ENCODE data around the gene PCDH10. TPM values are rescaled to one million over a fixed set of nuclear protein-coding genes. Genes with fewer than 3 reads are reported as not detected.
A peak's percentile ranks its signal among the peaks of the same experiment; 100 is the strongest.

PCDH10 gene, protein sequence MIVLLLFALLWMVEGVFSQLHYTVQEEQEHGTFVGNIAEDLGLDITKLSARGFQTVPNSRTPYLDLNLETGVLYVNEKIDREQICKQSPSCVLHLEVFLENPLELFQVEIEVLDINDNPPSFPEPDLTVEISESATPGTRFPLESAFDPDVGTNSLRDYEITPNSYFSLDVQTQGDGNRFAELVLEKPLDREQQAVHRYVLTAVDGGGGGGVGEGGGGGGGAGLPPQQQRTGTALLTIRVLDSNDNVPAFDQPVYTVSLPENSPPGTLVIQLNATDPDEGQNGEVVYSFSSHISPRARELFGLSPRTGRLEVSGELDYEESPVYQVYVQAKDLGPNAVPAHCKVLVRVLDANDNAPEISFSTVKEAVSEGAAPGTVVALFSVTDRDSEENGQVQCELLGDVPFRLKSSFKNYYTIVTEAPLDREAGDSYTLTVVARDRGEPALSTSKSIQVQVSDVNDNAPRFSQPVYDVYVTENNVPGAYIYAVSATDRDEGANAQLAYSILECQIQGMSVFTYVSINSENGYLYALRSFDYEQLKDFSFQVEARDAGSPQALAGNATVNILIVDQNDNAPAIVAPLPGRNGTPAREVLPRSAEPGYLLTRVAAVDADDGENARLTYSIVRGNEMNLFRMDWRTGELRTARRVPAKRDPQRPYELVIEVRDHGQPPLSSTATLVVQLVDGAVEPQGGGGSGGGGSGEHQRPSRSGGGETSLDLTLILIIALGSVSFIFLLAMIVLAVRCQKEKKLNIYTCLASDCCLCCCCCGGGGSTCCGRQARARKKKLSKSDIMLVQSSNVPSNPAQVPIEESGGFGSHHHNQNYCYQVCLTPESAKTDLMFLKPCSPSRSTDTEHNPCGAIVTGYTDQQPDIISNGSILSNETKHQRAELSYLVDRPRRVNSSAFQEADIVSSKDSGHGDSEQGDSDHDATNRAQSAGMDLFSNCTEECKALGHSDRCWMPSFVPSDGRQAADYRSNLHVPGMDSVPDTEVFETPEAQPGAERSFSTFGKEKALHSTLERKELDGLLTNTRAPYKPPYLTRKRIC
- total RNA-seq, result not detected in 2 replicates

DNA sequence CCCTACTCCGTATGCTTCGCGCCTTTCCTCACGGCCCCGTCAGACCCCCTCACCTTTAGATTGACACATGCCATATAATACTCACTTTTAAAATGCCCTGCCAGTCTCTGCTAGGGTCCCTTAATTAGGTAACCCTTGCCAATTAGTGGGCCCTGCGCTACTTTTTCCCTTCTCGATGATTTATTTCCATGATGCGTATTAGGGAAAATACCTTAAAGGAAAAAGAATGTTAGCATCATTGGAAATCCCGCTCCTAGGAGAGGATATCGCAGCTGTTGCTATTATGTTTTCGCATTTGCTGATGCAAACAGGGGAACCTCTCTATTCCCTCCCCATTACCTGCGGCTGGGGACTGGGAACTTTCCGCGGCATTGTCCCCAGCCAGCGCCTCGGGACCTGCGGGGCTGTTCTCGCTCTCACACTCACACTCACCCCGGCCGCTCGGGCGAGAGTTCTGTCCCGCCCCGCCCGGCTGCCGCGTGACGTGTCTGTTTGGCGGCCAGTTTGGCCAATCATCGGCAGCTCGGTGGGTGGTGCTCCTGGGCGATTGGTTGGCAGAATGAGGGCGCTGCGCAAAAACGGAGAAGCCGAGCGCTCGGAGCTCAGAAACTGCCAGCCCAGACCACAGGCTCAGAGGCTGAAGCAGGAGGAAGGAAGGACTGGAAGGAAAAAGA lies at the start of gene PCDH10:
PCDH10 (plus strand) TSS at position 605 of the 674 bp plus-strand sequence. CDS start 847 bp downstream, outside the sequence.
- Mint-ChIP-seq H3K4me3 (peak within 1 kb of the TSS; percentile 35), H3K27ac (no peak within 1 kb of the TSS), H3K4me1 (peaks cover 15% of the 10 kb centered on the region), H3K9me3 (no peaks in the 10 kb centered on the region), H3K36me3 (ENCODE audit: low read depth) (no peaks in the 10 kb centered on the region), H3K27me3 (peaks cover 56% of the 10 kb centered on the region)
- ATAC-seq (ENCODE audit: low read depth) (peak; percentile 45), DNase-seq (no peak)
- ChIA-PET POLR2A (no interaction called here), CTCF (no interaction called here)
- TF ChIP-seq CTCF (IDR thresholded peaks at IDR 0.05), result no peak
- intact Hi-C loops (cut with micrococcal nuclease), result no loop called here

DNA sequence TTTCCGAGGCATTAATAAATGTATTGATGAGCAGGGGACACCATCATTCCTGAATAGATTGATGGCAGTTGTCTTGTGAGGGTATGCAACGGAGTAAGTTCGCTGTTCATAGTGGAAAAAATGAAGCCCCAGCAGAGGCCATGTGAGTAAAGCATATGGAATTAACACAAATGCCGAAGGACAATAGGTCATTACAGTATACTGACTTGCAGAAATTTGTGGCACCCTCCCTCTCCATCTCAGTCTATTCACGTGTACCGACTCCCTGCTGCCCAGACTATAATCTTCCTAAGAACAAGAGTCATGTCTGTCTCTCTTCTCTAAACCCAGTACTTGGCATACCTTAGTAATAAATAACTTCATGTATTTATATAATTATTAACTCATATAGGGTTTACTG lies 47.1 kb upstream of the PCDH10 start:
- Mint-ChIP-seq H3K4me1 (no peaks in the 10 kb centered on the region), H3K27me3 (no peaks in the 10 kb centered on the region), H3K4me3 (no peak overlapping the region), H3K27ac (no peak overlapping the region), H3K9me3 (no peaks in the 10 kb centered on the region), H3K36me3 (ENCODE audit: low read depth) (no peaks in the 10 kb centered on the region)
- ChIA-PET CTCF (no interaction called here), POLR2A (no interaction called here)
- TF ChIP-seq CTCF (IDR thresholded peaks at IDR 0.05), result no peak
- intact Hi-C loops (cut with micrococcal nuclease), result no loop called here
- no peak for DNase-seq
- no peak for ATAC-seq (ENCODE audit: low read depth)

DNA sequence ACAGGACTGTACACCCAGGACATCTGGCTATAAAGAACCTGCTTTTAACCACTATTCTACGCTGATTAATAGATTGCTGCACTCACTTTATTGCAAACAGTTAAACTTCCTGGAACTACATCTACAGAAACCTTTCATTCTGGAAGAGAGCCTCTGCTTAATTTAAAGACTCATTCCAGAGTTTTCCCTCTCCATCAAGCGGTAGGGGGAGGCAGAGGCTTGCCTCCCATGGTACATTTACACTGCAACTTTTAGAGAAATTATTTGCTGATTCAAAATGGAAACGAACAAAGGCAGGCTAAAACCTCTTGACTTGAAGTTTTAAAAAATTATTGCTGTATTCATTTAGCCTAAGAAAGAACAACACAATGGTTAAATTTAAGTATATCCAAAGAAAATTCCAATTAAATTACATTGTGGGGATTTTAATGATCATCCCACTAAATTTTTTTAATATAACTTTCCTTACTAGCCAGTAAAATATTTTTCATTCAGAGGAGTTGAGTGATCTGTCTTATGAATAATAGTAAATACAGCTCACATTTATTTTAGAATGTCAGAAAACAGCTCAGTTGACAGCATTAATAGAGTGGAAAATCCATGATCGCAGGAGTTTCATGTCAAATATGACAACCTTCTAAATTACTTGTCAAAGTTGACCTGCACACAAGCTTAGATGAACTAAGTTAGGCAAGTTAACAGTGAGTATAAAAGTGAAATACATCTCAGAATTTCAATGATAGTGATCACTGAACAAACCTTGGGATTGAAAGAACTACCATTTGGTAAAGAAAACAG lies 46.3 kb upstream of the PCDH10 start:
- ChIA-PET CTCF (no interaction called here), POLR2A (no interaction called here)
- H3K27me3 Mint-ChIP-seq, result no peaks in the 10 kb centered on the region
- intact Hi-C loops (cut with micrococcal nuclease), result no loop called here
- H3K4me3 Mint-ChIP-seq, result no peak overlapping the region
- DNase-seq (no peak), ATAC-seq (ENCODE audit: low read depth) (no peak)
- no peak for TF ChIP-seq CTCF (IDR thresholded peaks at IDR 0.05)
- H3K9me3 Mint-ChIP-seq, result no peaks in the 10 kb centered on the region
- no peaks in the 10 kb centered on the region for H3K4me1 Mint-ChIP-seq
- H3K36me3 Mint-ChIP-seq (ENCODE audit: low read depth), result no peaks in the 10 kb centered on the region
- no peak overlapping the region for H3K27ac Mint-ChIP-seq

GRCh38 chr4:133112641-133113040 lies 36.5 kb upstream of the PCDH10 start:
- no peak overlapping the region for H3K4me3 Mint-ChIP-seq
- intact Hi-C loops (cut with micrococcal nuclease), result no loop called here
- TF ChIP-seq CTCF (IDR thresholded peaks at IDR 0.05), result no peak
- H3K9me3 Mint-ChIP-seq, result peaks cover 3% of the 10 kb centered on the region
- no peaks in the 10 kb centered on the region for H3K36me3 Mint-ChIP-seq (ENCODE audit: low read depth)
- H3K4me1 Mint-ChIP-seq, result no peaks in the 10 kb centered on the region
- DNase-seq (no peak), ATAC-seq (ENCODE audit: low read depth) (no peak)
- CTCF ChIA-PET, result no interaction called here
- H3K27ac Mint-ChIP-seq, result no peak overlapping the region
- H3K27me3 Mint-ChIP-seq, result no peaks in the 10 kb centered on the region
- POLR2A ChIA-PET, result no interaction called here
